Ammon's horn (tissue), 1 donor: ENCODE results near the gene TMEM131.
A peak's percentile ranks its signal among the peaks of the same experiment; 100 is the strongest.
"Not testable (repeated sequence)": the region's sequence is repeated elsewhere in the genome, so short reads cannot be mapped to it uniquely, and the experiment has no call there.

Experiments
- DNase-seq: peaks from one replicate; pipeline ENCODE4 v3.0.0-alpha.2; 2016; ENCODE audit warnings: low spot score

The TMEM131 gene

GRCh38 chr2:97858442-97858841 lies 137.3 kb downstream of the TMEM131 start:
- DNase-seq: no peak

GRCh38 chr2:97857553-97857952 lies 138.2 kb downstream of the TMEM131 start:
- DNase-seq: no peak

GRCh38 chr2:97853057-97853456 lies 142.7 kb downstream of the TMEM131 start:
- not testable (repeated sequence) for DNase-seq

- no peak for DNase-seq
Observed at GRCh38 chr2:97851172-97851571, 144.6 kb downstream of the TMEM131 start.

- DNase-seq: no peak
Observed at GRCh38 chr2:97849881-97850528, 145.7 kb downstream of the TMEM131 start.

GRCh38 chr2:97848306-97848705 lies 147.4 kb downstream of the TMEM131 start:
- no peak for DNase-seq

GRCh38 chr2:97846716-97847115 lies 149.0 kb downstream of the TMEM131 start:
- not testable (repeated sequence) for DNase-seq

GRCh38 chr2:97845818-97846217 lies 149.9 kb downstream of the TMEM131 start:
- DNase-seq: no peak

GRCh38 chr2:97845133-97845532 lies 150.6 kb downstream of the TMEM131 start:
- no peak for DNase-seq

GRCh38 chr2:97844311-97844859 lies 151.4 kb downstream of the TMEM131 start:
- peak; percentile 30 for DNase-seq

GRCh38 chr2:97840198-97840597 lies 155.6 kb downstream of the TMEM131 start:
- no peak for DNase-seq

- no peak for DNase-seq
Observed at GRCh38 chr2:97834610-97835009, 161.1 kb downstream of the TMEM131 start.

- no peak for DNase-seq
Observed at GRCh38 chr2:97831121-97831520, 164.6 kb downstream of the TMEM131 start.

GRCh38 chr2:97829255-97829654 lies 166.5 kb downstream of the TMEM131 start:
- DNase-seq: not testable (repeated sequence)

GRCh38 chr2:97827013-97827412 lies 168.7 kb downstream of the TMEM131 start:
- DNase-seq: not testable (repeated sequence)

GRCh38 chr2:97826266-97826847 lies 169.4 kb downstream of the TMEM131 start:
- DNase-seq: not testable (repeated sequence)

- DNase-seq: not testable (repeated sequence)
Observed at GRCh38 chr2:97824011-97824410, 171.7 kb downstream of the TMEM131 start.

GRCh38 chr2:97821862-97822261 lies 173.9 kb downstream of the TMEM131 start:
- not testable (repeated sequence) for DNase-seq

- DNase-seq: no peak
Observed at GRCh38 chr2:97819754-97820153, 176.0 kb downstream of the TMEM131 start.

- DNase-seq: no peak
Observed at GRCh38 chr2:97816411-97816810, 179.3 kb downstream of the TMEM131 start.

- no peak for DNase-seq
Observed at GRCh38 chr2:97812931-97813330, 182.8 kb downstream of the TMEM131 start.

- peak; percentile 18 for DNase-seq
Observed at GRCh38 chr2:97808816-97809215, 186.9 kb downstream of the TMEM131 start.
